ENCODE data around the gene ZNF280C. TPM values are rescaled to one million over a fixed set of nuclear protein-coding genes. Genes with fewer than 3 reads are reported as not detected.

Gene ZNF280C
- total and polyA plus RNA-seq, 4 donors = 0.50 to 2.3 (median 1.00) TPM

DNA sequence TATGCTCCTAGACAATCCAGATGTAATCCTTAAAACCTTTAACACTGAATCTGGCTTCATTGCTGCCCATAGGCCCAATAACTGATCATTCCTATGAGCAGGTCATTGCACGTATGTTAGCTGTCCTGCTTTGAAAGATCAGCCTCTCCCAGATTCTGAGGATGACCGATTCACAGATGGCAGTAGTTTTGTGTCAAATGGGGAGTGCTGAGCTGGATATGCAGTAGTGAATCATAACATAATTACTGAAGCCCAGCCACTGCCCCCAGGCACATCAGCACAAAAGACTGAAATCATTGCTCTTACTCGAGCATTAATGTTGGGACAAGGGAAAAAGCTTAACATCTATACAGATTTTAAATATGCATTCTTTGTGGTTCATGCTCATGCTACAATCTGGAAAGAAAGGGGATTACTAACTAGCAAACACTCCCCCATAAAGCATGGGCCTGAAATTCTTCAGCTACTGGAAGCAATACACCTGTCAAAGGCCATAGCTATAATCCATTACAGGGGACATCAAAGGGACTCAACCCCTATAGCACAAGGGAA lies 16.4 kb upstream of the ZNF280C start:
- no peaks in the 10 kb centered on the region for H3K9me3 ChIP-seq (ENCODE audit: control insufficient read depth in 4 of 4, low read length in 3 of 4)
- no peaks in the 10 kb centered on the region for H3K4me1 ChIP-seq (ENCODE audit: control insufficient read depth in 4 of 4, insufficient read depth in 4 of 4, low read length in 3 of 4)
- 92% methylated on average over 3 of the region's 3 CpGs for WGBS
- H3K36me3 ChIP-seq (ENCODE audit: control insufficient read depth in 4 of 4, insufficient read depth in 3 of 4, low read depth in 1 of 4, low read length in 3 of 4) = no peaks in the 10 kb centered on the region
- H3K4me3 ChIP-seq (ENCODE audit: low read depth in 1 of 3, low read length in 3 of 3) = no peak overlapping the region
- H3K9ac ChIP-seq (ENCODE audit: low read depth in 1 of 2, low read length in 2 of 2) = no peak overlapping the region
- no peak for DNase-seq (ENCODE audit: low spot score)
- TF ChIP-seq, protein P1, sequence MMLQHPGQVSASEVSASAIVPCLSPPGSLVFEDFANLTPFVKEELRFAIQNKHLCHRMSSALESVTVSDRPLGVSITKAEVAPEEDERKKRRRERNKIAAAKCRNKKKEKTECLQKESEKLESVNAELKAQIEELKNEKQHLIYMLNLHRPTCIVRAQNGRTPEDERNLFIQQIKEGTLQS (IDR thresholded peaks at IDR 0.05) = no peak
- TF ChIP-seq, protein P2, sequence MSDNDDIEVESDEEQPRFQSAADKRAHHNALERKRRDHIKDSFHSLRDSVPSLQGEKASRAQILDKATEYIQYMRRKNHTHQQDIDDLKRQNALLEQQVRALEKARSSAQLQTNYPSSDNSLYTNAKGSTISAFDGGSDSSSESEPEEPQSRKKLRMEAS (IDR thresholded peaks at IDR 0.05) = no peak
- no peak for TF ChIP-seq HNF4A (conservative IDR thresholded peaks at IDR 0.05)
- TF ChIP-seq GABPA (IDR thresholded peaks at IDR 0.05 in 1 of 2, conservative IDR thresholded peaks at IDR 0.05 in 1 of 2) = no peak
- TF ChIP-seq FOXA1 (IDR thresholded peaks at IDR 0.05) = no peak
- no peak for TF ChIP-seq TAF1 (conservative IDR thresholded peaks at IDR 0.05)
- TF ChIP-seq, protein P3, sequence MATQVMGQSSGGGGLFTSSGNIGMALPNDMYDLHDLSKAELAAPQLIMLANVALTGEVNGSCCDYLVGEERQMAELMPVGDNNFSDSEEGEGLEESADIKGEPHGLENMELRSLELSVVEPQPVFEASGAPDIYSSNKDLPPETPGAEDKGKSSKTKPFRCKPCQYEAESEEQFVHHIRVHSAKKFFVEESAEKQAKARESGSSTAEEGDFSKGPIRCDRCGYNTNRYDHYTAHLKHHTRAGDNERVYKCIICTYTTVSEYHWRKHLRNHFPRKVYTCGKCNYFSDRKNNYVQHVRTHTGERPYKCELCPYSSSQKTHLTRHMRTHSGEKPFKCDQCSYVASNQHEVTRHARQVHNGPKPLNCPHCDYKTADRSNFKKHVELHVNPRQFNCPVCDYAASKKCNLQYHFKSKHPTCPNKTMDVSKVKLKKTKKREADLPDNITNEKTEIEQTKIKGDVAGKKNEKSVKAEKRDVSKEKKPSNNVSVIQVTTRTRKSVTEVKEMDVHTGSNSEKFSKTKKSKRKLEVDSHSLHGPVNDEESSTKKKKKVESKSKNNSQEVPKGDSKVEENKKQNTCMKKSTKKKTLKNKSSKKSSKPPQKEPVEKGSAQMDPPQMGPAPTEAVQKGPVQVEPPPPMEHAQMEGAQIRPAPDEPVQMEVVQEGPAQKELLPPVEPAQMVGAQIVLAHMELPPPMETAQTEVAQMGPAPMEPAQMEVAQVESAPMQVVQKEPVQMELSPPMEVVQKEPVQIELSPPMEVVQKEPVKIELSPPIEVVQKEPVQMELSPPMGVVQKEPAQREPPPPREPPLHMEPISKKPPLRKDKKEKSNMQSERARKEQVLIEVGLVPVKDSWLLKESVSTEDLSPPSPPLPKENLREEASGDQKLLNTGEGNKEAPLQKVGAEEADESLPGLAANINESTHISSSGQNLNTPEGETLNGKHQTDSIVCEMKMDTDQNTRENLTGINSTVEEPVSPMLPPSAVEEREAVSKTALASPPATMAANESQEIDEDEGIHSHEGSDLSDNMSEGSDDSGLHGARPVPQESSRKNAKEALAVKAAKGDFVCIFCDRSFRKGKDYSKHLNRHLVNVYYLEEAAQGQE (IDR thresholded peaks at IDR 0.05) = no peak
- TF ChIP-seq JUND (IDR thresholded peaks at IDR 0.05) = no peak
- no peak for TF ChIP-seq SP1 (IDR thresholded peaks at IDR 0.05)
- TF ChIP-seq RAD21 (IDR thresholded peaks at IDR 0.05) = no peak
- no peak for TF ChIP-seq NR2F2 (IDR thresholded peaks at IDR 0.05)
- no peak for TF ChIP-seq EGR1 (IDR thresholded peaks at IDR 0.05; ENCODE audit: low read depth in 2 of 2)
- TF ChIP-seq, protein P4, sequence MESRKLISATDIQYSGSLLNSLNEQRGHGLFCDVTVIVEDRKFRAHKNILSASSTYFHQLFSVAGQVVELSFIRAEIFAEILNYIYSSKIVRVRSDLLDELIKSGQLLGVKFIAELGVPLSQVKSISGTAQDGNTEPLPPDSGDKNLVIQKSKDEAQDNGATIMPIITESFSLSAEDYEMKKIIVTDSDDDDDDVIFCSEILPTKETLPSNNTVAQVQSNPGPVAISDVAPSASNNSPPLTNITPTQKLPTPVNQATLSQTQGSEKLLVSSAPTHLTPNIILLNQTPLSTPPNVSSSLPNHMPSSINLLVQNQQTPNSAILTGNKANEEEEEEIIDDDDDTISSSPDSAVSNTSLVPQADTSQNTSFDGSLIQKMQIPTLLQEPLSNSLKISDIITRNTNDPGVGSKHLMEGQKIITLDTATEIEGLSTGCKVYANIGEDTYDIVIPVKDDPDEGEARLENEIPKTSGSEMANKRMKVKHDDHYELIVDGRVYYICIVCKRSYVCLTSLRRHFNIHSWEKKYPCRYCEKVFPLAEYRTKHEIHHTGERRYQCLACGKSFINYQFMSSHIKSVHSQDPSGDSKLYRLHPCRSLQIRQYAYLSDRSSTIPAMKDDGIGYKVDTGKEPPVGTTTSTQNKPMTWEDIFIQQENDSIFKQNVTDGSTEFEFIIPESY (IDR thresholded peaks at IDR 0.05) = no peak
- TF ChIP-seq RXRA (IDR thresholded peaks at IDR 0.05) = no peak
- TF ChIP-seq FOXA2 (IDR thresholded peaks at IDR 0.05) = no peak
- TF ChIP-seq, protein P5, sequence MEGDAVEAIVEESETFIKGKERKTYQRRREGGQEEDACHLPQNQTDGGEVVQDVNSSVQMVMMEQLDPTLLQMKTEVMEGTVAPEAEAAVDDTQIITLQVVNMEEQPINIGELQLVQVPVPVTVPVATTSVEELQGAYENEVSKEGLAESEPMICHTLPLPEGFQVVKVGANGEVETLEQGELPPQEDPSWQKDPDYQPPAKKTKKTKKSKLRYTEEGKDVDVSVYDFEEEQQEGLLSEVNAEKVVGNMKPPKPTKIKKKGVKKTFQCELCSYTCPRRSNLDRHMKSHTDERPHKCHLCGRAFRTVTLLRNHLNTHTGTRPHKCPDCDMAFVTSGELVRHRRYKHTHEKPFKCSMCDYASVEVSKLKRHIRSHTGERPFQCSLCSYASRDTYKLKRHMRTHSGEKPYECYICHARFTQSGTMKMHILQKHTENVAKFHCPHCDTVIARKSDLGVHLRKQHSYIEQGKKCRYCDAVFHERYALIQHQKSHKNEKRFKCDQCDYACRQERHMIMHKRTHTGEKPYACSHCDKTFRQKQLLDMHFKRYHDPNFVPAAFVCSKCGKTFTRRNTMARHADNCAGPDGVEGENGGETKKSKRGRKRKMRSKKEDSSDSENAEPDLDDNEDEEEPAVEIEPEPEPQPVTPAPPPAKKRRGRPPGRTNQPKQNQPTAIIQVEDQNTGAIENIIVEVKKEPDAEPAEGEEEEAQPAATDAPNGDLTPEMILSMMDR (IDR thresholded peaks at IDR 0.05; ENCODE audit: low read depth, low read length, missing input control) = no peak
- no peaks in the 10 kb centered on the region for H3K27me3 ChIP-seq (ENCODE audit: control insufficient read depth in 4 of 4, insufficient read depth in 4 of 4, low read length in 3 of 4)
- H3K27ac ChIP-seq (ENCODE audit: low read depth in 1 of 2, low read length in 2 of 2) = no peak overlapping the region

All from liver (tissue), 9 donors.